NCI-H1694 (cell line): ENCODE data around the gene ACSL3.
"Not testable (repeated sequence)": the region's sequence is repeated elsewhere in the genome, so short reads cannot be mapped to it uniquely, and the experiment has no call there.

Experiments
- DNase-seq: peaks from one replicate; lab custom pipeline; 2025; lab: John Stamatoyannopoulos, UW

Gene ACSL3

DNA sequence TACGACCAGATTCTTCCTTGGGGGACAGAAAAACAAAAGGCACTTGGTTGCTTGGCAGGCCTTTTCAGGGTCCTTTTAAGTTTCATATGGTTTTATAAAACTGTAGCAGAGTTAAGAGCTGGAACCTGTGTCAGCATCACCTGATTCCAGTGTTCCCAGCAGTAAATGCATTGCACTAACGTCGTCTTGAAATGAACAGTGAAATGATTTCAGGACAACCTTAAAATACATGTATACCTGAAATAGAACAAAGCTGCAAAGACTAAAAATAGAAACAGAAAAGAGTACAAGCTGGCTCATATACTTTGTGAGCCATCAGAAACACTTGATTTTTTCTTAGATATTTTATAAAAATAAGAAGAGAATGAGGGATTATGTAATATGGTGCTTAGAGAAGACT is 51.9 kb downstream of the ACSL3 start:
- no peak for DNase-seq

DNA sequence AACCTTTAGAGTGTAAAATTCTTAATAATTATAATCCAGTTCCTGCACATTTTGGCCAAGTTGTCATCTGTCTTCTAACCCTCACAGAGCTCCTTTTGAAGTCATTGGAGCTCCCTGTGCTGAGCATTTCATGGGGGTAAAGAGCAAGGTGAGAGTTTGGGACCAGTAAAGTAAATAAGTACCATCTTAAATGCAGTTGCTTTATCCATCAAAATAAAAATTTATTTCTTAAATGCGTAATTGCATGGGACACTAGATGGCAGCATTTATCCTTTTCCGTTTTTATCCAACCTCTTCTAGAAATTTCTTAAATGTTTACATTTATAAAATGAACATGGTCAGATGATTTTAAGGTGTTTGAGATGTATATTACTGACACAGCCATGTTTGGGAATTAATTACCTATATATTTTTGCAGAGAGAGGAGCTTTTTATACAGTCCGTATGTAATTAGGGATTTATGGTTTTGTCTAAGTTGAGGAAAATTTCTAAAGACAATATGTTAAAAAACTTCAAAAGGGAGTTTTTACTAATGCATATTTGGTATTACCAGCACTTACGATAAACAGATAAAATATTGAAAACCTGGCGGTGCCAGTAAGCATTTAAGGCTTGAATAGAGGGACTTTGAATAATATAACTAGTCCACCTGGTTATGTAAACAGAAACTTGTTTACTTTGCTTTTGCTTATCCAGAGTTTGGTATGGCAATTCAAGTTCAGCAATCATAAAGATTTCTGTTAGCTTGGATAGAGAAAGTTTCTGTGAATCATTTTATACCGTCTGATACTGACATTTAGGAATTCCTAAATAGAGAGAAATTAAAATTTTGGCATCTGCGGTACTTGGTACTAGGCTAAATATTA is 54.5 kb downstream of the ACSL3 start:
- peak; percentile 28 for DNase-seq

DNA sequence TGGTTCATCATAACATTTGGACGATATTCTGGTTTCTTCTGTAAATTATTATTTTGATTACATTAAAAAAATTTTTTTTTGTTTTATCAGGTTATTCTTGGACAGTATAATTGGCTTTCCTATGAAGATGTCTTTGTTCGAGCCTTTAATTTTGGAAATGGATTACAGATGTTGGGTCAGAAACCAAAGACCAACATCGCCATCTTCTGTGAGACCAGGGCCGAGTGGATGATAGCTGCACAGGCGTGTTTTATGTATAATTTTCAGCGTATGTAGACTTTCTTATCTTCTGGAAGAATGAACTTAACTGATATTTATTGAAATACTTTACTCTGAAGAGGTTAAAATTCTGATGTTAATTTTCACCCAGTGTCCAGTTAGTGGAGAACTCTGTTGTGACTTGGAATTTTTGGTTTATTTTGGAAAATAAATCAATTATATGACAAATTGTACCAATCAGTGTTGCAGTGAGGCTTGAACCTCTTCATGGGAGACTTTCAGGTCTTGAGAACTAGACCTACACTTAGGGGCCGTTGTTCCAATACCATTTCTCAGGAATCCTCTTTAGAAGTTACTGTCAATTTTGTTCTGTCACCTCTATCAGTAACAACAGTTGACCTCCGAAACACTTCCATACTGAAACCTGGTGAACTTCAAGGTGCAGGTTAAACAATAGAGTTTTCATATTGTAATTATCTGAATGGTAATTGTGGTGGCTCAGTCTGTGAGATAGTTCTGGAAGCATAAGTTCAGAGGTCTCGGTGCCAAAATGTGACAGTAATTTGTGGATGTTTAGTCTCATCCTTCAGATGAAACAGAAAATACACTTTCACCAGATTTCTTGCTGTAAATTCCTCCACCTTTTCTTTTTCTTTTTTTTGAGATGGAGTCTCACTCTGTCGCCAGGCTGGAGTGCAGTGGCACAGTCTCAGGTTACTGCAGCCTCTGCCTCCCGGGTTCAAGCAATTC is 55.7 kb downstream of the ACSL3 start:
- no peak for DNase-seq

DNA sequence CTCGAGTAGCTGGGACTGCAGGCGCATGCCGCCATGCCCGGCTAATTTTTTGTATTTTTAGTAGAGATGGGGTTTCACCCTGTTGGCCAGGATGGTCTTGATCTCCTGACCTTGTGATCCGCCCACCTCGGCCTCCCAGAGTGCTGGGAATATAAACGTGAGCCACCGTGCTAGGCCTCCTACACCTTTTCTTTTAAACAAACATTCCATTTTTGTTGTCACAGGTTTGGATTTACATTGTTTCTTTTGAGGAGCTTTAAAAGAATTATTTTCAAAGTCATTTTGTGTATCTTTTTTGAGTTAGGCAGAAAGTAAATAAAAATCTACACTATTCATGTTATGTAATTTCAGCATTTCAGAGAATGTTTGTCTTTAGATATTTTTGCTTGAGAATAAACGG is 56.4 kb downstream of the ACSL3 start:
- DNase-seq: not testable (repeated sequence)

DNA sequence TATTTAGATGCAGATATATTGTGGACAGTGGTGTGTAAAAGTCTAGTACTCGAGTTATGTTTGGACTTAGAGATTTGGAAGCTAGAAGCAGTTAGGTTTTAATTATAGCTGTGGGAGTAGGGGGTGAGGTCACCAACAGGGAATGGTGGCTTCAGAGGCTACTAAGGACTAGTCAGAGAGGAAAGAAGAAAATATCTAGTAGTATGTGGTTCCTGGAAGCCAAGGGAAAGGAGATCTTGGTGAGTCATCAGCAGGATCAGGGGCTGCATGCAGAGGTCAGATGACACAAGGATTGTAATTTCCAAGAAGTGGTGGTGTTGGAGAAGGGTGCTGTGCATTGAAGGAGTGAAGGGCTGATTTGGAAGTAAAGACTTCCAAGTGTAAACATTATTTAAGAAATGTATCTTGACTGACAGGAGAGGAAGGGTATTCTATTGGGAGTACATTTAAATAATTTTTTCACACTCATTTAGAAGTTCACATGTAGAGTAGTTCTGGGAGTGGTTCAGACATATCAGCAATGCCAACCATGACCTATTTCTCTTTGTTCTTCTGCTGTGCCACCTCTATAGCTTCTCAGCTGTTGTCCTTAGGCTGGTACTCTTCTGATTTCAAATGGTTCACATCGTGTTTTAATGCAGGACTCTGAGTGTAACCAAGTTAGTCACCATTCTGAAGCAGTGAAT is 59.1 kb downstream of the ACSL3 start:
- DNase-seq: no peak

DNA sequence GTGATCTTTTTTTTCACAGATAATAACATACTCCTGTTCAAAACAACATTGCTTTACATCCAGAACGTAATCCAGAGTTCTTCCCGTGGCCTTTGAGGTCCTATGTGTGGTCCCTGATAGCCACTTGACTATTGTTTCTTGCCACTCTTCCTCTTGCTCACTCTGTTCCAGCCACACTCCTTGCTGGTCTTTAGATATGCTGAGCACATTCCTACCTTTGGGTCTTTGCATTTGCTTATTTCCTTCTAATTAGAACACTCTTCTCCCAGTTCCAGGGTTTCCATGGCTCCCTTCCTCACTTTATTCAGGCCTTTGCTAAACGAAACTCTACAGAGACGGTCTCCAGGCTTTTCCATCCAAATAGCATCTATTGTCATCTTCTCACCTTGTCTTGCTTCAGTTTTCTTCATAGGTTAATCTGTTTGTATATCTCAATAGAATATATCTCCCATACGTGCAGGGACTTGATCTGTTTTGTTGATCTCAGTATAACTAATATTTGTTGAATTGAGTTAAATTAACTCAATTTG is 59.9 kb downstream of the ACSL3 start:
- no peak for DNase-seq

DNA sequence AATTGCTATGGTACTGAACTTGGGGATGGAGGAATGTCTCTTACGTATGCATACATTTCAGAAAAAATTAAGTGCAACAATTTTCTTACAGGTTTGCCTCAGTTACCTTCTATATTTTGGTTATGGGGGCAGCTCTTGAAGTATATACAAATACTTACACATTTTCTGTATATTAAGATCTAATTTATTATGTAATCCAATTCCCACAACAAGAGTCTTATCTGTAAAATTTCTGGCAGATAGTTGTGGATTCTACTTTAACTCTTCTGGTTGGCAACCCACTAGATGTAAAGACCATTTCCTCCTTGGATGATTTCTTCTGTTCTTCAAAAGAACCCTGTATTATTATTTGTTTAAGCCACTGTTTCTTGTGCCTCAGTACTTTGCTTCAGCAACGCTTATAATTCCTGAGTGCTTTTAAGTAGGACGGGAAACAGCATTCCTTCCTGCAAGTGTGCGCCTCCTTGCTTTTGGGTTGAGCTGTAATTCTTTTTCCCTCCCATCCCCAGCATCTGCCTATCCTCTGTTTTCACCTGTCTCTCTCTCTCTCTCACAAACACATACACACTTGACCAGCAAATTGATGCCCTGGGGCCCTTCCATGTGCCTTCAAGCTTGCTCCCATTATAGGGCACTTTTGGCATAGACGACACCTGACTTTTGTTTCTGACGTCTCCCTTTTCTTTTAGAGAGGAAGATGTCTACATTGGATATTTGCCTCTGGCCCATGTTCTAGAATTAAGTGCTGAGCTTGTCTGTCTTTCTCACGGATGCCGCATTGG is 61.4 kb downstream of the ACSL3 start:
- no peak for DNase-seq

DNA sequence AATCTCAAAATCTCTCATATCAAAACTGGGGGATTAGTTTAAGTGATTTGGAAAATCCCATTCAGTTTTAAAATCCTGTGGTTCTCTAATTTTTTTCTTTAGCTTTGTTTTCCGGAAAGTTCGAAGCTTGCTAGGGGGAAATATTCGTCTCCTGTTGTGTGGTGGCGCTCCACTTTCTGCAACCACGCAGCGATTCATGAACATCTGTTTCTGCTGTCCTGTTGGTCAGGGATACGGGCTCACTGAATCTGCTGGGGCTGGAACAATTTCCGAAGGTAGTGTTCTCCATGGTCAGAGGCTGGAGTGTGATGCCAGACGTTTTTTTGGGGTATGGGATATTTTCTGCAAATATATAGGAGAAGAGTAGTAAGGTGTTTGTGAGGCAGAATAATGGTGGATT is 66.1 kb downstream of the ACSL3 start:
- no peak for DNase-seq

DNA sequence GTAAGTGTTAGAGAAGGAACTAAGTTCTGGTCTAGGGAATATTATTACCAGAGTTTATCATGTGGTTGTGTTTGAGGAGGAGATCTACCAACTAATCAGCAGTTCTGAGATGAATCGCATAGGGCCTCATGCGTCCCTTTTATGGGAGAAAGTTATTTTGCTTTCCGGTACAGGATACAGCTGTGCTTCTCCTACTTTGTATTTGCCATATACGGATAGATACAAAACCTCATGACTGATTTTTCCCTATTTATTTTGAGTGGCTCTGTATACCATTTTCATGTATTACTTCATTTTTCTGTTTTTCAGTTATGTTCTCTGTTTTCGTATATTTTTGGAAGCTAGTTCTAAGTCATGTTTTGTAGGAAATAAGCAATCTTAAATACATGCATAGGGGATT is 66.8 kb downstream of the ACSL3 start:
- no peak for DNase-seq

DNA sequence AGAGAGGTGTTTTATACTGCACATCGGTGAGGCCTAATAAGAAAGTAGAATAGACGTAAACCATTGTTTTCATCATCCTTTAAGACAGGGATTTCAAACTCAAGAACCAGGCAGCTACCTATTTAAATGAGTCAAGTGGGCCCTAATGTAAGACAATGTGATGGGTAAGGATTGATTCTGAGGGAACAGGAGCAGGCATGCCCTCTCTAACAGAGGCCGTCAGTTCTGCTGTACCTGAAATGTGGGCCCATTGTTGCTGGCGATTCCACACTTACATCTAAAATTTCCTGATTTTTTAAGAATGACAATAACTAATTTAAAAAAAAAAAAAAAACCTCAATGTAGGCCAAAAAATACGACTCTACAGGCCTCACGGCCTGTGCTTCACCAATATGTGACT is 67.5 kb downstream of the ACSL3 start:
- no peak for DNase-seq

DNA sequence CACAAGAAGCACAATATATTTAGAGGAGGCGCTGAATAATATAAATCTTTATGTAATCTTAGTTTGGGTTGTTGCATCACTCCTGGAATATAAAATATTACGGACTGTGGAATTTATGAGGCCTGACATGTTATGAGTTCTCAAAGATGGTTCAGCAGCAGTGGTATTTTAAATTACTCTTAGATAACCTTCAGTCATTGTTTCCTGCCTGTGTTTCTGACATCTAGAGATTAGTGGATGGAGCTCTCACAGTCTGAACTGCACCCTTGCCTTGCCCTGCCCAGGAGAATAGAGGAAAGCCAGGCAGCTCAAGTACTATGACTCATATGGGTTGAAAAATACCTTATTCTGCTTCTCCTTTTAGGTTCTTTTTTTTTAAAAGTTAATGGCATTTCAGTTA is 70.0 kb downstream of the ACSL3 start:
- no peak for DNase-seq

DNA sequence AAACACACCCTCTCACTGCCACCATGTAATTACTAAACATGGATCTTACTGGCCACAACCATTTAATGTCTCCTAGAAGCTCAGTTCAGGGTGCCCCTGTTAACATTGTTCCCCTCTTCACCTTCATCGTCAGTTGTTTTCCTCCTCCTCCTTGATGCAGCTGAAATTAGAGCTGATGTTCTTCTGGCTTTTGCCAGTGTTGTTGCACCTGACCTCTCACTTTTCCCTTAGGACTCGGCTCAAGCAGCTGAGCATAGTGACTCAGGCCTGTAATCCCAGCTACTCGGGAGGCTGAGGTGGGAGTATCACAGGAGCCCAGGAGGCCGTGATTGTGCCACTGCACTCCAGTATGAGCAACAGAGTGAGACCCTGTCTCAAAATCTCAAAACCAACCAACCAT is 70.8 kb downstream of the ACSL3 start:
- DNase-seq: no peak

DNA sequence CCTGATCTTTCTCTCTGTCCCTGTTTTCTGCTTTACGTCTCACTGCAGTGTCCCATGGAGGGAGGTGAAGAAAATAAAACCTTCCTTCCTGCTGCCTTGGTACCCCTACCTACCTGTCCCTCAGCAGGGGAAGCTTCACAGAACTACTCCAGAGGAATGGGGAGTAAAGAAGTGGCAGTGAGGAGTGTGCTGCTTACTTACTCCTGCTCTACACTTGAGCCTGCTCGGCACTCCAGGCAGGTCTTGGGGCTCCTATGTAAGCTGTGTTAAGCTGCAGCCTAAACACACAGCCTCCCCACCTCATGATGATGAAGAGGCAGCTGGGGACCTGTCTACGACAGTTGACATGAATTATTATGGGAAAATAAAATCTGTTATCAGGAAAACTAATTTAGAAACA is 72.6 kb downstream of the ACSL3 start:
- DNase-seq: no peak

DNA sequence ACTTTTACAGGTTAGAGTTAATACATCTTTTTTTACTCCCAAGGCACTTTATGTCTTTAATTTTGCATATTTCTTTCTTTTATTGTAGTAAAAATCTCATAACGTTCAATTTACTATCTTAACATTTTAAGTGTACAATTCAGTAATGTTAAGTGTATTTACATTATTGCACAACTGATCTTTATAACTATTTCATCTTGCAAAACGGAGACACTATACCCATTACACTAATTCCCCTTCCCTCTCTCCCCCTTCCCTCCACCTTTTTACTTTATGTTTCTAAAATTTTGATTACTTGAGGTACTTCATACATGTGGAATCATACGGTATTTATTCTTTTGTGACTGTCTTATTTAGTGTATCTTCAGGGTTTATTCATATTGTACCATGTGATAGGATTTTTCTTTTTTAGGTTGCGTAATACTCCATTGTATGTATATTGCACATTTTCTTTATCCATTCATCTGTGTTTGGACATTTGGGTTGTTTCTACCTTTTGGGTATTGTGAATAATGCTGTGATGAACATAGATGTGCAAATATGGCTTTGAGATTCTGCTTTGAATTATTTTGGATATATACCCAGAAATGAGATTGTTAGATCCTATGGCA is 75.0 kb downstream of the ACSL3 start:
- no peak for DNase-seq

DNA sequence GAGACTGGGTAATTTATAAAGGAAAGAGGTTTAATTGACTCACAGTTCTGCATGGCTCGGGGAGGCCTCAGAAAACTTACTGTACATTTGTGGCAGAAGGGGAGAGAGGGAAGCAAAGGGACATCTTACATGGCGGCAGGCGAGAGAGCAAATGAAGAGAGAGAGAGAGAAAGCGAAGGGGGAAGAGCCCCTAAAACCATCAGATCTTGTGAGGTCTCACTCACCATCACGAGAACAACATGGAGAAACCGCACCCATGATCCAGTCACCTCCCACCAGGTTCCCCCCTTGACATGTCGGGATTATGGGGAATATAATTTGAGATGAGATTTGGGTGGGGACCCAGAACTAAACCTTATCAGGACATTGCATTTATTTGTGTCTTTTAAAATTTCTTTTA is 75.9 kb downstream of the ACSL3 start:
- no peak for DNase-seq

DNA sequence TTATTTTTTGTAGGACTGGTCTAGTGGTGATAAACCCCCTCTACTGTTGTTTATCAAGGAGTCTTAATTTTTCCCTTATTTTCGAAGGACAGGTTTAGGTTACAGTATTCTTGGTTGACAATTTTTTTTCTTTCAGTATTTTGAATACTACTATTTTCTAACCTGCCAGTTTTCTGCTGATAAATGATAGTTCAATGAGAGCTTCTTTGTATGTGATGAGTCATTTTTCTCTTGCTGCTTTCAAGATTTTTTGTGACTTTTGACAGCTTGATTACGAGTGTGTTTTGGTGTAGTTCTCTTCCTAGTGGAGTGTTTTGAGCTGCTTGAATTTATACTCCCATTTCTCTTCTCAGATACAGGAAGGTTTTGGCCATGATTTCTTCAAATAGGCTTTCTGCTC is 77.5 kb downstream of the ACSL3 start:
- DNase-seq: no peak

DNA sequence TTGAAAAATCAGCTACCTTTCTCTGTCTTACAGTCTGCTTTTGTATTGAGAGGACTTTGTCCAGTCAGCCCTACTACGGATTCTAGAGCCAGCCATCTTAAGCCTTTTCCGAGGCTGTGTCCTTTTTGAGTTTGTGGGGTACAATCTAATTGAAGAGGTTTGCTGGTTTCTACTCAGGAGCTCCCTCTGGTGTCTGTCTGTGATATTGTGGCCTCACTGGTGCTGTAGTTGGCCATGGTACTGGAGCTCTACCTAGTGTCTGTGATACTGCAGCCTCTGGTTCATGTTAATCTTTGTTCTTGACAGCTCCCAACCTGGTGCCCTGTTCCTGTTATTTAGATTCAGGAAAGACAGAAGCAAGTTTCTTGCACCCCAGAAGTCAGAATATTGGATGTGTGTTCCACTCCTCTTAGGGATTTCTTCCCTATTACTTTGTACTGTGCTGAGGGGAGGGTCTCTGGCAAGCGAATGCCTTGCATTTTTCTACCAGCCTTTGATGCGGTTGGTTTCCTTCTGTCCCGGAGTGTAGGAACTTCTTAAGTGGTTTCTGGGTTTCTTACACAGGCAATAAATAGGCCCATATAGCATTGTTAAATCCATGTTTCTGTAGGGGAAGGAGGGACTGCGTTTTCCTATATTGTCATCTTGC is 78.5 kb downstream of the ACSL3 start:
- DNase-seq: no peak

DNA sequence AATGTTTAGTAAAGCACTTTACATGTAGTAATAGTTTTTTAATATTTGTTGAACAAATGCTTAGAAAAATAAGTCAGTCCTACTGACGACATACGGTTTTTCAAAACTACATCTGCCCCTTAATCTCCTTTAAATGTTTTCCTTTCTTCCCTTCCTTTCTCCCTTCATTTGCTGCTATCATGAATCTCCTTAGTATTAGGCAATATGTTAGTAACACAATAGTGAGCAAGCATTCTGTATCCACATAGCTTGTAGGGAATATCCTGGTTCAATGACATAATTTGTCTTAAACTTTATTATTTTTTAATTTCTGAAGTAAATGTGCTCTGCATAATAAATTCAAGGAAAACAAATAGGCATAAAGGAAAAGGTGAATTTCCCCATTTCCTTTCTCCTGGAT is 79.1 kb downstream of the ACSL3 start:
- no peak for DNase-seq

DNA sequence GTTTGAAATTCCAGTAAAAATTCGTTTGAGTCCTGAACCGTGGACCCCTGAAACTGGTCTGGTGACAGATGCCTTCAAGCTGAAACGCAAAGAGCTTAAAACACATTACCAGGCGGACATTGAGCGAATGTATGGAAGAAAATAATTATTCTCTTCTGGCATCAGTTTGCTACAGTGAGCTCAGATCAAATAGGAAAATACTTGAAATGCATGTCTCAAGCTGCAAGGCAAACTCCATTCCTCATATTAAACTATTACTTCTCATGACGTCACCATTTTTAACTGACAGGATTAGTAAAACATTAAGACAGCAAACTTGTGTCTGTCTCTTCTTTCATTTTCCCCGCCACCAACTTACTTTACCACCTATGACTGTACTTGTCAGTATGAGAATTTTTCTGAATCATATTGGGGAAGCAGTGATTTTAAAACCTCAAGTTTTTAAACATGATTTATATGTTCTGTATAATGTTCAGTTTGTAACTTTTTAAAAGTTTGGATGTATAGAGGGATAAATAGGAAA is 80.7 kb downstream of the ACSL3 start:
- no peak for DNase-seq

DNA sequence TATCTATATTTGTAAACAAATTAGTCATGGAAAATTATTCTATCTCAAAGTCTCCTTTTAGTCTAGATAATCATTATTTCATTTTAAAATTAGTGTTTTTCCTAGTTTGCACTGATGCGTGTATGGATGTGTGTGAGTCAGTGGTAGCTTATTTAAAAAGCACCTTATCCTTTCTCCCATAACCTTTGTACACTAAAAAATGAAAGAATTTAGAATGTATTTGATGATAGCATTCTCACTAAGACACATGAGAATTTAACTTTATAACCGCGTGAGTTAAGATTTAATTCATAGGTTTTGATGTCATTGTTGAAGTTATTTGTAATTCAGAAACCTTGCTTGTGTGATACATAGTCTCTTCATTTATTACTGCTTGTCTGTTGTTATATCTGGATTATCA is 81.7 kb downstream of the ACSL3 start:
- DNase-seq: no peak
